GM12878 (cell line): ENCODE data around the gene TRPV6. TPM values are rescaled to one million over a fixed set of nuclear protein-coding genes. Genes with fewer than 3 reads are reported as not detected.

Source experiments
- ATAC-seq: fragments of 200-7000 bp; cut with Tn5 transposase; 3 replicates; pipeline ENCODE4 v1.9.1; 2020; ENCODE audit warnings: mild to moderate bottlenecking, moderate library complexity
- BruUV-seq: library from RNA; stranded (reverse); fragments of 400-500 nt; replicated peaks from 2 replicates; lab custom pipeline; 2021; lab: Mats Ljungman, UMichigan
- CTCF ChIA-PET: fragments of 300-600 bp; sonication (Branson Sonifier 250); formaldehyde crosslinking; extraction: SDS; loops from one replicate; lab custom pipeline; 2021; ENCODE audit warnings: inconsistent platforms; lab: Yijun Ruan, JAX
- POLR2A ChIA-PET: fragments of 350-600 bp; formaldehyde crosslinking; extraction: SDS; loops from one replicate; lab custom pipeline; 2021; ENCODE audit warnings: inconsistent platforms; lab: Charles Lee
- RAD21 ChIA-PET: fragments of 300-600 bp; sonication (Branson Sonifier 250); formaldehyde crosslinking; loops from one replicate; lab custom pipeline; 2023; ENCODE audit warnings: antibody characterized with exemption; ENCODE audit not compliant: unreplicated experiment; lab: Charles Lee
- SMC1A ChIA-PET: fragments of 300-600 bp; sonication (Branson Sonifier 250); formaldehyde crosslinking; loops from one replicate; lab custom pipeline; 2023; ENCODE audit not compliant: unreplicated experiment, uncharacterized antibody; lab: Charles Lee
- DNase-seq: peaks from one replicate; pipeline ENCODE4 v3.0.0-alpha.2; 2011; ENCODE audit warnings: low read depth, low spot score
- FAIRE-seq: peaks from 3 replicates; lab custom pipeline; 2011; peaks lifted over from hg19 to GRCh38; lab: Jason Lieb, UNC
- H2AFZ ChIP-seq: 2 replicates; pipeline ENCODE4 v1.6.0; 2011; ENCODE audit warnings: low read depth, low read length, control low read depth; ENCODE audit not compliant: control insufficient read depth
- H3K27ac ChIP-seq: 2 replicates; pipeline ENCODE4 v1.5.1; 2011; ENCODE audit warnings: control low read depth; ENCODE audit not compliant: control insufficient read depth, insufficient read depth
- H3K27me3 ChIP-seq, 2 experiments: replicated peaks in 1 of 2; 2 replicates each; pipeline versions ENCODE4 v1.6.0 to v1.6.1; 2011; ENCODE audit warnings: low read length in 1 of 2; ENCODE audit not compliant: control insufficient read depth in 2 of 2, insufficient read depth in 2 of 2
- H3K36me3 ChIP-seq, 2 experiments: 2 replicates each; pipeline ENCODE4 v1.5.1; 2011; ENCODE audit warnings: low read length in 1 of 2; ENCODE audit not compliant: control insufficient read depth in 2 of 2, insufficient read depth in 2 of 2
- H3K4me1 ChIP-seq: 2 replicates; pipeline ENCODE4 v1.6.1; 2011; ENCODE audit warnings: mild to moderate bottlenecking, low read length, moderate library complexity, mixed read lengths; ENCODE audit not compliant: control insufficient read depth, insufficient read depth
- H3K4me2 ChIP-seq: 2 replicates; pipeline ENCODE4 v1.6.0; 2011; ENCODE audit warnings: control low read depth; ENCODE audit not compliant: control insufficient read depth, insufficient read depth
- H3K4me3 ChIP-seq: fragments of 200-600 bp; sonication (generic); 2 replicates; pipeline ENCODE4 v1.5.1; 2016
- H3K79me2 ChIP-seq: 2 replicates; pipeline ENCODE4 v1.6.0; 2011; ENCODE audit warnings: low read length; ENCODE audit not compliant: control insufficient read depth, insufficient read depth
- H3K9ac ChIP-seq: 2 replicates; pipeline ENCODE4 v1.8.0; 2011; ENCODE audit warnings: low read length, control low read depth, mixed read lengths; ENCODE audit not compliant: control insufficient read depth, insufficient read depth
- H3K9me3 ChIP-seq: replicated peaks from 3 replicates; pipeline ENCODE4 v1.5.1; 2011; ENCODE audit warnings: mild to moderate bottlenecking, low read length; ENCODE audit not compliant: control insufficient read depth, insufficient read depth
- H4K20me1 ChIP-seq: 2 replicates; pipeline ENCODE4 v1.6.0; 2011; ENCODE audit not compliant: control insufficient read depth, insufficient read depth
- CBX3 ChIP-seq: fragments of 200-600 bp; sonication (generic); IDR thresholded peaks from 2 replicates; pipeline ENCODE4 v1.6.1; 2016; ENCODE audit warnings: low read depth, borderline replicate concordance
- PAX5 ChIP-seq: IDR thresholded peaks from 2 replicates; pipeline ENCODE4 v1.6.1; 2011; ENCODE audit warnings: low read depth, low read length, borderline replicate concordance
- TAF1 ChIP-seq: IDR thresholded peaks from 2 replicates; pipeline ENCODE4 v1.6.1; 2011; ENCODE audit warnings: mild to moderate bottlenecking, low read depth, low read length, borderline replicate concordance
- WGBS: methylation state at CpG from one replicate; pipeline ENCODE4 v1.1.6; 2016; ENCODE audit warnings: low lambda C conversion rate; ENCODE audit not compliant: insufficient replicate concordance, insufficient coverage; ENCODE audit errors: missing lambda C conversion rate; 5-methylcytosine and 5-hydroxymethylcytosine counted together
- in situ Hi-C: fragments of 300-500 bp; cut with MboI; formaldehyde crosslinking; loops from 9 replicates; pipeline ENCODE4 v1.14.3; 2018; ENCODE audit warnings: mixed read lengths
- intact Hi-C: fragments of 100-400 bp; cut with micrococcal nuclease; formaldehyde crosslinking; loops from one replicate; pipeline ENCODE4 v1.14.2; 2022; ENCODE audit not compliant: unreplicated experiment
- polyA plus RNA-seq, 11 experiments: library from polyadenylated mRNA; depleted of rRNA in 4 of 11; unstranded in 6 of 11; stranded (reverse) in 5 of 11; fragments of >200 nt; fragmentation: Nextera tagmentation in 4 of 11; fragmentation: Illumina TruSeq in 1 of 11; extraction: Ambion mirVana in 4 of 11; extraction: Trizol in 1 of 11; gene quantifications; 1 replicate in 1 of 11; 2 replicates in 10 of 11; pipeline versions ENCODE4 v1.2.1 to v1.2.3, GENCODE V29; 2011 to 2016; ENCODE audit warnings: inconsistent platforms in 2 of 11, missing spikeins in 2 of 11, low read depth in 1 of 11
- total RNA-seq, 4 experiments: library from RNA; depleted of rRNA in 3 of 4; stranded (reverse); fragments of >200 nt in 3 of 4; fragmentation: Illumina TruSeq in 1 of 4; extraction: Trizol in 1 of 4; gene quantifications; 2 replicates each; pipeline versions ENCODE4 v1.2.1 to v1.2.3, GENCODE V29; 2013 to 2021
- TF ChIP-seq, protein P1 (sequence below): fragments of 450-650 bp; formaldehyde crosslinking; IDR thresholded peaks from 2 replicates; pipeline ENCODE4 v1.4.0; 2020; ENCODE audit warnings: mild to moderate bottlenecking, moderate library complexity

Gene TRPV6
- total and polyA plus RNA-seq, 10 of the 15 experiments (the other 5 are each of a cell fraction or from before 2014, with no cell fraction given), result not detected

DNA sequence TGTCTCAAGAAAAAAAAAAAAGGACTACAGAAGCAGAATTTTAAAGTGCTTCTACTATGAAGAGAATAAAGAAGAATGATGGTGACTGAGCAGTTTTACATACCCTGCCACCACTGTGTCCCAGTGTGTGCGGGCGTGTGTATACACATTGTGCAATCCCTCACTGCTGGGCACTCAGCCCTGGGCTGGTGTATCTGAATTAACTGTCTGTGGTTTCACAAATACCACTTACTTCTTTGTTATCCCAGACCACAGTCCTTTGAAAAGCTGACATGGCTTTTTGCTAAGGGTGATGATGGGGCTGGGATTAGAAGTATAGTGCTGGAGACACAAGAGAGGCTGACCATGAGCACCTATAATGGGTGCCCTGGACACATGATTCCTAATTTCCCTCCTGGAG is 21.1 kb upstream of the TRPV6 start:
- no peaks in the 10 kb centered on the region for H3K36me3 ChIP-seq
- H2AFZ ChIP-seq, result no peak overlapping the region
- BruUV-seq, result no TSS peak
- POLR2A ChIA-PET, result no interaction called here
- RAD21 ChIA-PET, result no interaction called here
- H4K20me1 ChIP-seq, result no peaks in the 10 kb centered on the region
- SMC1A ChIA-PET, result no interaction called here
- no peak overlapping the region for H3K27ac ChIP-seq
- H3K27me3 ChIP-seq, result peaks cover 0 to 2% of the 10 kb centered on the region in 2 experiments; a peak in 2 of 4 replicates
- WGBS, result 86% methylated on average over 2 of the region's 2 CpGs
- H3K4me2 ChIP-seq, result no peak overlapping the region
- no peaks in the 10 kb centered on the region for H3K9me3 ChIP-seq
- no peak overlapping the region for H3K4me3 ChIP-seq
- in situ Hi-C loops, result no loop called here
- FAIRE-seq (no peak), DNase-seq (no peak), ATAC-seq (no peak)
- no peaks in the 10 kb centered on the region for H3K79me2 ChIP-seq
- H3K9ac ChIP-seq, result no peak overlapping the region
- CTCF ChIA-PET, result no interaction called here
- TF ChIP-seq CBX3 (no peak), TAF1 (no peak)
- intact Hi-C loops, result no loop called here
- no peaks in the 10 kb centered on the region for H3K4me1 ChIP-seq

DNA sequence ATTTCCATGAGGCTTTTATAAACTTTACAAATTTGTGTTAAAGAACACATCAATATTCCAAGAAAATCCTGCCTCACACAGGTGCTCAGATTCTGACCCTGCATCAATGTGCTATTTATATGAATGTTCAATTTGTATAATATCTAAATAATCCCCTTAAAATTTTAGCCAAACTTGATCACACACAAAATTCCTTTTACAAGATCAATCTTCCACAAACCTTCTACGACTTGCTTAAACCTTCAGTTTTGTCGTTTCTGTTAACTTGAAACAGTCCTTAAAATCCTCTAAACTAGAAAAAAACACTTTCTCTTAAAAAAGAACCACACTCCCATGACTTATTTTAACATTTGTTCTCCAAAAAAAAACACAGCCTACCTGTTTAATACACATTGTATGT is 20.2 kb upstream of the TRPV6 start:
- H2AFZ ChIP-seq, result no peak overlapping the region
- DNase-seq, result no peak
- ChIA-PET RAD21 (no interaction called here), POLR2A (no interaction called here), SMC1A (no interaction called here), CTCF (no interaction called here)
- in situ Hi-C loops, result no loop called here
- no peaks in the 10 kb centered on the region for H3K27me3 ChIP-seq
- no peaks in the 10 kb centered on the region for H3K4me1 ChIP-seq
- intact Hi-C loops, result no loop called here
- no peak for ATAC-seq
- no TSS peak for BruUV-seq
- no peak overlapping the region for H3K4me3 ChIP-seq
- H3K4me2 ChIP-seq, result no peak overlapping the region
- no peak overlapping the region for H3K27ac ChIP-seq
- 23% methylated on average over 2 of the region's 2 CpGs for WGBS
- peak; percentile 7 for FAIRE-seq
- no peaks in the 10 kb centered on the region for H3K36me3 ChIP-seq
- no peak overlapping the region for H3K9ac ChIP-seq
- no peaks in the 10 kb centered on the region for H3K9me3 ChIP-seq
- no peak for TF ChIP-seq PAX5
- TF ChIP-seq, protein P1, sequence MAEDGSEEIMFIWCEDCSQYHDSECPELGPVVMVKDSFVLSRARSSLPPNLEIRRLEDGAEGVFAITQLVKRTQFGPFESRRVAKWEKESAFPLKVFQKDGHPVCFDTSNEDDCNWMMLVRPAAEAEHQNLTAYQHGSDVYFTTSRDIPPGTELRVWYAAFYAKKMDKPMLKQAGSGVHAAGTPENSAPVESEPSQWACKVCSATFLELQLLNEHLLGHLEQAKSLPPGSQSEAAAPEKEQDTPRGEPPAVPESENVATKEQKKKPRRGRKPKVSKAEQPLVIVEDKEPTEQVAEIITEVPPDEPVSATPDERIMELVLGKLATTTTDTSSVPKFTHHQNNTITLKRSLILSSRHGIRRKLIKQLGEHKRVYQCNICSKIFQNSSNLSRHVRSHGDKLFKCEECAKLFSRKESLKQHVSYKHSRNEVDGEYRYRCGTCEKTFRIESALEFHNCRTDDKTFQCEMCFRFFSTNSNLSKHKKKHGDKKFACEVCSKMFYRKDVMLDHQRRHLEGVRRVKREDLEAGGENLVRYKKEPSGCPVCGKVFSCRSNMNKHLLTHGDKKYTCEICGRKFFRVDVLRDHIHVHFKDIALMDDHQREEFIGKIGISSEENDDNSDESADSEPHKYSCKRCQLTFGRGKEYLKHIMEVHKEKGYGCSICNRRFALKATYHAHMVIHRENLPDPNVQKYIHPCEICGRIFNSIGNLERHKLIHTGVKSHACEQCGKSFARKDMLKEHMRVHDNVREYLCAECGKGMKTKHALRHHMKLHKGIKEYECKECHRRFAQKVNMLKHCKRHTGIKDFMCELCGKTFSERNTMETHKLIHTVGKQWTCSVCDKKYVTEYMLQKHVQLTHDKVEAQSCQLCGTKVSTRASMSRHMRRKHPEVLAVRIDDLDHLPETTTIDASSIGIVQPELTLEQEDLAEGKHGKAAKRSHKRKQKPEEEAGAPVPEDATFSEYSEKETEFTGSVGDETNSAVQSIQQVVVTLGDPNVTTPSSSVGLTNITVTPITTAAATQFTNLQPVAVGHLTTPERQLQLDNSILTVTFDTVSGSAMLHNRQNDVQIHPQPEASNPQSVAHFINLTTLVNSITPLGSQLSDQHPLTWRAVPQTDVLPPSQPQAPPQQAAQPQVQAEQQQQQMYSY (CRISPR knock-in tag), result no peak
- no peaks in the 10 kb centered on the region for H3K79me2 ChIP-seq
- H4K20me1 ChIP-seq, result no peaks in the 10 kb centered on the region
